Bronchial epithelial cell (primary cell): ENCODE measurements around the gene MT1B. TPM values are rescaled to one million over a fixed set of nuclear protein-coding genes. Genes with fewer than 3 reads are reported as not detected.

Experiments used
- DNase-seq: peaks from one replicate; pipeline ENCODE4 v3.0.0-alpha.2; 2010; ENCODE audit warnings: low read depth
- FAIRE-seq: peaks from 2 replicates; lab custom pipeline; 2011; peaks lifted over from hg19 to GRCh38; lab: Jason Lieb, UNC
- H3K27me3 ChIP-seq: 2 replicates; pipeline ENCODE4 v1.5.1; 2011; ENCODE audit warnings: low read length; ENCODE audit not compliant: control insufficient read depth, insufficient read depth
- H3K36me3 ChIP-seq: 2 replicates; pipeline ENCODE4 v1.5.1; 2011; ENCODE audit warnings: low read length; ENCODE audit not compliant: control insufficient read depth, insufficient read depth
- H3K4me3 ChIP-seq: 2 replicates; pipeline ENCODE4 v1.5.1; 2011; ENCODE audit warnings: mild to moderate bottlenecking, low read depth, low read length, control low read depth
- total RNA-seq: library from RNA; depleted of rRNA; stranded (reverse); fragments of >200 nt; gene quantifications from 2 replicates; pipeline ENCODE4 v1.2.1, GENCODE V29; 2014
- TF ChIP-seq, protein P1 (sequence below): IDR thresholded peaks from 2 replicates; pipeline ENCODE4 v1.5.1; 2011; ENCODE audit warnings: mild to moderate bottlenecking, moderate library complexity, low read length, control low read depth, inconsistent platforms; ENCODE audit not compliant: insufficient read depth, severe bottlenecking

Gene MT1B
- total RNA-seq, 1 donor from 2014 or later = not detected

DNA sequence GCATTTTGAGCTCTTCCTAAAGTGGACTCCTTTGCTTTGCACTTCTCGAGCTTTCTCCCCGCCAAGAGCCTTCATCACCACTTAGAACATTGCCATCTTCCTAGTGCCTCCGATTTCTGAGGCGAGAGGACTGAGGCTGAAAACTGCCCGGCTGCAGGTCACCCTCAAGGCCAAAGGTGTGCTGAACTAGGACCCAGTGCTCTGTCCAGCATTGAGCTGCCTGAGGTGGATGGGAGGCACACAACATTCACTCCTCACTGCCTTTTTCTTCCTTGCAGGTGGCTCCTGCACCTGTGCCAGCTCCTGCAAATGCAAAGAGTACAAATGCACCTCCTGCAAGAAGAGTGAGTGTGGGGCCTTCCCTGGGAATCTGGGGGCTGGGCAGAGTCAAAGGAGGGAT, 7.9 kb upstream of the MT1B start:
- FAIRE-seq (no peak), DNase-seq (no peak)
- Histone ChIP-seq H3K36me3 (no peaks in the 10 kb centered on the region), H3K27me3 (peaks cover 4% of the 10 kb centered on the region), H3K4me3 (no peak overlapping the region)
- TF ChIP-seq, protein P1, sequence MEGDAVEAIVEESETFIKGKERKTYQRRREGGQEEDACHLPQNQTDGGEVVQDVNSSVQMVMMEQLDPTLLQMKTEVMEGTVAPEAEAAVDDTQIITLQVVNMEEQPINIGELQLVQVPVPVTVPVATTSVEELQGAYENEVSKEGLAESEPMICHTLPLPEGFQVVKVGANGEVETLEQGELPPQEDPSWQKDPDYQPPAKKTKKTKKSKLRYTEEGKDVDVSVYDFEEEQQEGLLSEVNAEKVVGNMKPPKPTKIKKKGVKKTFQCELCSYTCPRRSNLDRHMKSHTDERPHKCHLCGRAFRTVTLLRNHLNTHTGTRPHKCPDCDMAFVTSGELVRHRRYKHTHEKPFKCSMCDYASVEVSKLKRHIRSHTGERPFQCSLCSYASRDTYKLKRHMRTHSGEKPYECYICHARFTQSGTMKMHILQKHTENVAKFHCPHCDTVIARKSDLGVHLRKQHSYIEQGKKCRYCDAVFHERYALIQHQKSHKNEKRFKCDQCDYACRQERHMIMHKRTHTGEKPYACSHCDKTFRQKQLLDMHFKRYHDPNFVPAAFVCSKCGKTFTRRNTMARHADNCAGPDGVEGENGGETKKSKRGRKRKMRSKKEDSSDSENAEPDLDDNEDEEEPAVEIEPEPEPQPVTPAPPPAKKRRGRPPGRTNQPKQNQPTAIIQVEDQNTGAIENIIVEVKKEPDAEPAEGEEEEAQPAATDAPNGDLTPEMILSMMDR = no peak

DNA sequence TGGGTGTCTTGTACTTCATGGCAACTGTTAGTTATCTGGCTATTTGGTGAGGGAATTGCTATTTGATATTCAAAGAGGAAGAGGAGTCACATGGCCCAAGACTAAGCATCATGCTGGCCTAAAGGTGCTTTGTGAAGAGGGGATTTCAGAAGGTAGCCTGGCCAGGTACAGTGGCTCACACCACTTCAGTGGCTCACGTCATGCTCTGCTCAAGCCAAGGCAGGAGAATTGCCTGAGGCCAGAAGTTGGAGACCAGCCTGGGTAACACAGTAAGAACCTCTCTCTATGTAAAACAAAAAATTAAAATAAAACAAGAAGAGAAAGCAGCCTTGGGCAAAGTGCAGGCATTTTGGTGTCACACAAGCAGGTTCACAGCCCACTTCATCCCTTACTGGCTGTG, 6.4 kb upstream of the MT1B start:
- Histone ChIP-seq H3K4me3 (no peak overlapping the region), H3K27me3 (peaks cover 5% of the 10 kb centered on the region), H3K36me3 (no peaks in the 10 kb centered on the region)
- TF ChIP-seq, protein P1 = no peak
- DNase-seq (peak; percentile 70), FAIRE-seq (no peak)

DNA sequence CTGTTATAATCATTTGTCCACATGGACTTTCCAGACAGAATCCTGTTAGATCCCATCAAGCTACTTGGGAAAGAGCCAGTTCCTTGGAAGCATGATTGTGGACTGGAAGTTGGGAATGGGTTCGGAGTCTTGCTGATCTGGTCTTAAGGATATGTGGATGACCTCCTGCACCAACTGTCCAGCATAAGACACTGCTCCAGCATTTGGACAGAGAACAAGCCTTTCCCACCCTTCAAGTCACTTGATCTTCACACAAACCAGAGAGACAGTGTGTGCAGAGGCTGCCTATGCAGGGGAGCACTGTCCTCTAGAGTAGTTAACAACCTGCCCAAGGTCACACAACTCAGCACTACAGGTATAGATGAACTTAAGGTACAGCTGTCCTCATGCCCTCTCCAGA, 5.8 kb upstream of the MT1B start:
- no peak overlapping the region for H3K4me3 ChIP-seq
- no peaks in the 10 kb centered on the region for H3K36me3 ChIP-seq
- FAIRE-seq (peak; percentile 91), DNase-seq (no peak)
- TF ChIP-seq, protein P1 = no peak
- peaks cover 5% of the 10 kb centered on the region for H3K27me3 ChIP-seq

DNA sequence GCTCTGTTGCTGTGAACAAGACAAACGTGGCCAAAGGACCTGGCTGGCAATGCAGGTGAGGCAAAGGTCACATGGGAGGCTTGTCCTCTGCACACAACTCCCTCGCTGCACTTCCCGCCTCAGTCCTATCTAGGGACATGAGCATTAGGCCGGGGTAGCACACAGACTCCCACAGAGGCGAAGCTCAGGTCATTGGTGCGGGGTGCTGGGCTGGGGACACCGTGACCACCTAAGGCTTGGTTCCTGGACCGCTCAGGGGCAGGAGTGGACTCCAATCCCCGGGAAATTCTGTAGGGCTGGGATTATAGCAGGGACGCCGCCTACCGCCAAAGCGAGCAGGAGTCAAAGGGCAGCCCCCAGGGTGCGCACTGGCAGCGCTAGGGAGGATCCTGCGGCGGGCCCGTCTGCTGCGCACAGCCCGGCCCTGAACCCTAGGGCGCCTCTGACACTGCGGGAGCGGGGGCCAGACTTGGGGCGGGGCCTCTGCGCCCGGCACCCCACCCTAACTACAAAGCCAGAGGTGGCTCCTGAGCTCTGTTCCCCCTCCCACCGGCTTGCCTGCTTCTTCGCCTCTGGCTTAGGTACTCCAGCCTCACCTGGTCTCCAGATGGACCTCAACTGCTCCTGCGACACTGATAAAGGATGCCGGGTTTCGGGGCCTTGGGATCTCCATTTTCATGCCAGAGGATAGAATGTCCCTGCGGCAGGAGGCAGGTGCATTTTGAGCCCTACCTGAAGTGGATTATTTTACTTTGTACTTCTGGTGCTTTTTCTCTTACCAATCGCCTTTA, 3.9 kb upstream of the MT1B start:
- no peak for FAIRE-seq
- DNase-seq = no peak
- H3K27me3 ChIP-seq = peaks cover 16% of the 10 kb centered on the region
- H3K4me3 ChIP-seq = no peak overlapping the region
- H3K36me3 ChIP-seq = no peaks in the 10 kb centered on the region
- TF ChIP-seq, protein P1 = no peak

DNA sequence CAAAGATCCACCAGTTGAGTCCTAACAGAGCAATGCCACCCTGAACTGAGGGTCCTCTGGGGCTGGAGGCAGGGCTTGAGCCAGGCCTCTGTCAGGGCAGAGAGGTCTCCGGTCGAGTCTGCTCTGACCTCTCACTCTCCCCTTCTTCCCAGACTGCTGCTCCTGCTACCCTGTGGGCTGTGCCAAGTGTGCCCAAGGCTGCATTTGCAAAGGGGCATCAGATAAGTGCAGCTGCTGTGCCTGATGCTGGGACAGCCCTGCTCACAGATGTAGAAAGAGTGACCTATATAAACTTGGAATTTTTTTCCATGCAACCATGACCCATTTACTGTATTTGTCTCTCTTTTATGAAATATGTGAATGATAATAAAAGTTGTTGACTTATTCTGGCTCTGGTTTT, 2.4 kb upstream of the MT1B start:
- TF ChIP-seq, protein P1 = no peak
- Histone ChIP-seq H3K27me3 (peaks cover 16% of the 10 kb centered on the region), H3K36me3 (no peaks in the 10 kb centered on the region), H3K4me3 (no peak overlapping the region)
- no peak for DNase-seq
- no peak for FAIRE-seq
